Measurements from ENCODE around the gene ZNF587B.

GRCh38 chr19:57786286-57786685 lies 43.8 kb upstream of the ZNF587B start:
- TF ChIP-seq CTCF (IDR thresholded peaks at IDR 0.05) = no peak
- TF ChIP-seq POLR2A (IDR thresholded peaks at IDR 0.05) = no peak

Measured in body of pancreas (tissue), 4 donors.